GM18867 (cell line): Measurements from ENCODE around the gene AFF1.
A peak's percentile ranks its signal among the peaks of the same experiment; 100 is the strongest.
"Not testable (repeated sequence)": the region's sequence is repeated elsewhere in the genome, so short reads cannot be mapped to it uniquely, and the experiment has no call there.

Experiments used
- ATAC-seq: cut with Tn5 transposase; IDR thresholded peaks from one replicate; pipeline ENCODE4 v1.9.1; 2021; ENCODE audit warnings: mild to moderate bottlenecking, moderate library complexity; ENCODE audit not compliant: unreplicated experiment

AFF1 gene

DNA sequence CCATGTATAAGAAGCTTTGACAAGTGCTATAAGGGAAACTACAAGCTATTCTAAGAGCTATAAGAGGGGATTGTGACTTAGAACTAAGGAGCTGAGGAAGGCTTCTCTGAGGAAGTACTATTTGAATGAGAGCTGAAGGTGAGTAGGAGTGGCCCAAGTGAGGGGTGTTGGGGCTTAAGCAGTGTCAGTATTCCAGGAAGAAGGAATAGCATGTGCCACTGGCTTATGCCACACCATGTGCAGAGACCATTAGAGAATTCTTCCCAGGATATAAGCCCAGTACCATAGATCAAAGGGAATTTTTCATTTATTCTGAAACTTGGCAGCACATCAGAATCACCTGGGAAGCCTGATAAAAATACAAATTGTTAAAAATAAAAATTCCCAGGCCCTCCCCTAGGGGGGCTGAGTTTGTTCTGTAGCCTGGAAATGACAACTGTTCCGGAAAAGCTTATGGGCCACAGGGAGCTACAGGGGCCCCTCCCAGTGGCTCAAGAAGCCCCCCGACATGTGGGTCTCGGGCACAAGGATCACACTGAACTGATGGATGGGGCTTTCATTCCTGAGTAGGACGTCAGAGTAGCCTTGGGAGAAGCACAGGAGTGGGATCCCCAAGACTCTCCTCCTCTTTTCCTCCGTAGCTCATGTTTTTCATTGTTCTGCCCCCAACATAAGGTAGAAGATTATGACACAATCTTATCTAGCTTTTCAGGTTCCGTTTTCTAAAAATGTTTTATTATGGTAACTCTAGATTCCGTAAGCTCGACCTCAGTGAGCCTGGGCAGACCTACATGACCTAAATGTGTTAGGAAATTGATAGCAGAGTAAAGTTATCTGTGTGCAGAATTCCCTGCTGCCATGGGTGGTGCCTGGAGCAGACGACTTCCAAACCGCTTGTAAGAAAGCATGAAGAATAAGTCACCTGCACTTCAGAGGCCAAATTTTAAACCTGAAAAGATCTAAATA lies 119.3 kb downstream of the AFF1 start:
- no peak for ATAC-seq

DNA sequence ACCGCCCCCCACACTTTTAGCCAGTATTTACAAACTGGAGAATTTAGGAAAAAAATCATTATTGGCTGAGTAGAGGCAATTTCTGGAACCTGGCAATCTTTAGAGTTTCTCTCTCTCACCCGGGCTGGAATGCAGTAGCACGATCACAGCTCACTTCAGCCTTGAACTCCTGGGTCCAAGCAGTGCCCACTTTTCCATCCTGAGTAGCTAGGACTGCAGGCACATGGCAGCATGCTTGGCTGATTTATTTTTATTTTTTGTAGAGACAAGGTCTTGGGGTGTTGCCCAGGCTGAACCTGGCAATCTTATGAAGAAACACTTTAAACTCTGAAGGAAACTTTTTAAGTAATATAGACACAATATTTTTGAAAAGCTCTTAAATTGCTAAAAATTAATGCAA lies 120.1 kb downstream of the AFF1 start:
- ATAC-seq, result no peak

DNA sequence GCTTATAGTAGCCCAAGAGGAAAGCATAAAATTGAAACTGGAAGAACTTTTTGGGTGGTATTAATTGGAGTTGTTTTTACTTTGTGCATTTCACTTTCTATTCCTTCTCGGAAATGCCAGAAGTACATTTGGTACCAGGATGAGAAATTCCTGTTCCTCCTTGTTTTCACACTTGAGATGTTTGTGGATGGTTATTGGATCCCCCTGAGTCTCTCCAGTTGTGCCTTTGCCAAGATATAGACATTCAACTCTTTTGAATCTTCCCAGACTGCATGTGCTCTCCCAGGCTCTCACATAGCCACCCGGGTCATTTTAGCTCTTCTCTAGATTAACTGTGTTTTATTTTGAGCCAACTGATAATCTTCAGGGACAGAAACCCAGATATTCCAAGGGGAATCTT lies 120.5 kb downstream of the AFF1 start:
- ATAC-seq, result no peak

DNA sequence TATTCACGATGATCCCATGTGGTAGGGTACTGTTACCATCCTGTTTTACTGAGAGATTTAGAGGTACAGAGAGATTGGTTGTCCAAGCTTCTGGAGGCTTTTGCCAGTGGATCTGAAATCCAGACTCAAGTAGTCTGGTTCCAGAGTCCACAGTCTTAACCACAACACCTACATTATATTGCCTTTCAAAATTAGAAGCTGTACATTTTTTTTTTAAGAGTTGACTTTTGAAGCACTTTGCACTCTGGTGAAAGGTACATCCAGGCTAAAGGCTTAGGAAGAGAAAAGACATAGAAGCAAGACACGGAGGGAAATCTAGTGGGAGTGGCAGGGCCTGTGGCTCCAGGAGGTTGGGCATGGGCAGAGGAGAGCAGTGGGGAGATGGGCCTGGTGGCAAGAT lies 122.1 kb downstream of the AFF1 start:
- ATAC-seq, result no peak

DNA sequence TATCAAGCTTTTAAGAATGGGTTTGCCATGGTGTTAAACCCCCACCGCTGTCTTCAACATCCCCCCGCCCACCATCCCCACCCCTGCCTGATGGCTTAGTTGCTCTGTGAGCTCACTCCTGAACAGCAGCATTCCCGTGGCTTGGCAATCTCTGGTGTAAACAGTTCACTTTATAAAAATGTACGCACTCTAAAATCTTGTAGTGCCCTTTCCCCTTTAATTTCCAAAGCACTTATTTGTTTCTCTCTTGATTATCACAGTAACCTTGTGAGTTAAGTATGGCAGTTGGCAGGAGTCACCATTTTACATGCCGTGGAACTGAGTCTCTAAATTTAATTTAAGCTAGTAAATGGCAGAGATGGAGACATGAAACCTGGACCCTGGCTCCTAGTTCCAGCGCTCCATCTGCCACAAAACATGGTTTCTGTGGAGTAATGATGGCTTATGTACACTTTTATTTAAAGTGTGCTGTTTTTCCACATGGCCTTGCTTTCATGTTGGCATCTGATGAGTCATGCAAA lies 123.1 kb downstream of the AFF1 start:
- ATAC-seq, result no peak

DNA sequence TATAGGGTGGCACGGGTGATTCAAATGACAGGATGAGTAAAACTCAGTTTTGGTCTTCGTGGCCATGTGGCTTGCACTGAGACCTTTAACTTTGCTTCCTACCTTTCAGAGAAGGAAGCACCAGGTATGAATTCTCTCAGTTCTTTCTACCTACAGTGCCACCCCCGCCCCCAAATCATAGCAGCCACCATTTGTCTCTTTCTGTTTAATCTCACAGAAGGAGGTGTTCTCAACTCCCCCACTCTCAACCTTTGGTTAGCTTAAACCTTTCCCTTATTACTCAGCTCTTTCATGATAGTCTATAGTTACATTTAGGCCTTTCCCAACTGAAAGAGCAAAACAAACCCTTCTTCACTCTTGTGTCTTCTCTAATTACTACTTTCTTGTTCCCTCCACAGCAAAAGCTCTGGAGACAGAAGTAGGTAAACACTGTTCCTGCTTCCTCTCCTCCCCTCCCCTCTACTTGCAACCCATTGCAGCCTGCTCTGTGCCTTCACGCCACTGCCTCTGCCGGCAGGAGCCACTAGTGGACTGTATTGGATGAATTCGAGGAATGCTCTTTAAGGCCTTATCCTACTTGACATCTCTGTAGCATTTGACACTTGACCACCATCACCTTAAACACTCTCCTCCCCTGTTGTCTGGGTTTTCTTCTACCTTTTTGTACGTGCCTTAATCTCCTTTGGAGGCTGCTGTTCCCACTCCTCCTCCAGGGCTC lies 123.7 kb downstream of the AFF1 start:
- peak; percentile 37 for ATAC-seq

DNA sequence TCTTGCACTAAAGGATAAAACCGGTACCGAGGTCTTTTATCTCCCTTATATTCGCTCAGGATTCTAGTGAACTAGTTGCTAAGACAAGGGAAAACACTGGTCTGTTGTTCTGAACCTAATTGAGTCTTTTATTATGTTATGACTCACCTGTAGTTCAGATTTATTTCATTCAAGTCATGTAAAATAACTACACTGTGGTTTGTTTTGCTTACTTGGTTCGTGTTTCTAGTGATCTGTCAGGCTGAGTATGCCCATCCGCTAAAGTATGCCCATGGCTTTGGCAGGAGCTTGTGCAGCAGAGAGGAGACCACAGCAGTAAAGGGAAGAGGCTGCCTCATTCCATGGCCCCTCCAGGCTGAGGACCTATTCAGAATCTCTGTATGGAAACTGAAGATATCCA lies 126.1 kb downstream of the AFF1 start:
- no peak for ATAC-seq

DNA sequence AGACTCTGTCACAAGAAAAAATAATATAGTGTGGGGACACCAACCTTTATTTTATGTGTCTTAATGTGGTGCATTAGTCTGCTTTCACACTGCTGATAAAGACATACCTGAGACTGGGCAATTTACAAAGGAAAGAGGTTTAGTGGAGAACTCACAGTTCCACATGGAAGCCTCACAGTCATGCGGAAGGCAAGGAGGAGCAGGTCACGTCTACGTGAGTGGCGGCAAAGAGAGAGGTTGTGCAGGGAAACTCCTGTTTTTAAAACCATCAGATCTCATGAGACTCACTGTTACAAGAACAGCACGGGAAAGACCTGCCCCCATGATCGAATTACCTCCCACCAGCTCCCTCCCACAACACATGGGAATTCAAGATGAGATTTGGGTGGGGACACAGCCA lies 130.2 kb downstream of the AFF1 start:
- no peak for ATAC-seq

DNA sequence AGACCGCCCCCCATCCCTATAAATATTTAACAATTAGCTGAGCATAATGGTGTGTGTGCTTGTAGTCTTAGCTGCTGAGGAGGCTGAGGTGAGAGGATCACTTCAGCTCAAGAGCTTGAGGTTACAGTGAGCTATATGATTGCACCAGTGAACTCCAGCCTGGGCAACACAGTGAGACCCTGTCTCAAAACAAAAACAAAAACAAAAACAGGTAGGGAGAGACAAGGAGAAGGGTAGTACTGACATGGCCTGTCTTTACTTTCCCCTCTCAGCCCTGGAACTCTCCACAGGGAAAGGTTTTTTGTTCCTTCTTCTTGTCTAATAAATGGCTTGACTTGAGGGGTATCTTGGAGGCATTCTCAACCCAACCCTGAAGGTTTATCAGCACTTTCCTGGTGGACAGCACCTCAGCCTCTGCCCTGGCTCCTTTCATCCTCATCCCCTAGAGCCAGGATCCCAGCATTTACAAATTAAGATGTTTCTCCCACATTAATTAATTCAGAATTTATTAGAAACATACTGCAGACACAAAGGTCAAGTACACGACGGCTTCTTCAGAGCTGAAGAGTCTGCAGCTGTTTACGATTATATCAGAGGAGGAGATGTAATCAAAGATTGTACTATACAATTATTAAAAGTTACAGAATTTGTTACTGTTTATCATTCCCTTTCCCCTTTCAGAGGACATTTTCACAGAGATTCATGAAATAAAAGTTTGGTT lies 131.8 kb downstream of the AFF1 start:
- ATAC-seq, result no peak

DNA sequence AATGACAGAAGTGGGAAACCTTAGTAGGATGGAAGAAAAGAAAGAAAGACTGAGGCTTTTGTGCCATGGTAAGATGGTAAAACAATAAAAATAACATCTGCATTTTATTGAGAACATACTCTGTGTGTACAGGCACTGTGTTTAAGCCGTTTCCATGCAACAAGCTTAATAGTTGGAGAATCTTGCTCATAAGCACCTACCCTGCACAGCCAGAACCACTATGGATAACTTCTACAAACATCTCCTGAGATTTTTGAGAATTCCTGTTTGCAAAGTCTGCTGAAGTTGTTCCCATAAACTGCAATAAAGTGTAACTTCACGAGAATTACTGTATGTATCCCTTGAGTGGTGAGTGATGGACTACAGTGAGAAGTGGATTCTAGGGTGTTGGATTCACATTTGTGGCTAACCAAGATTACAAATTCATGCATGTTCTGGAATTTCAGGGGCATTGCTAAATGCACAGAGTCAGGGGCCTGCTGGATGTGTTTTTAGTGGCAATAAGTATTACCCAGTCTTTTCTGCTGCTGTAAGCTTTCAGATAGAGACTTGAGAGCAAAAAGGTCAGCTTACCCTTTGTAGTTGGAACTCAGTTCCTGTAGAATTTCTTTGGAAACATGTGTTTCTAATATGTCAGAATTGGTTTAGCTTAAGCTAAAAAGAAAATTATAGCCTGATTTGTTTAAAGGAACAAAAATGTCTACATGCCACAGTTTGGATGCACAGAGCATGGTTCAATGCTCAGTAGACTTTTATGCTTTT lies 132.5 kb downstream of the AFF1 start:
- no peak for ATAC-seq

DNA sequence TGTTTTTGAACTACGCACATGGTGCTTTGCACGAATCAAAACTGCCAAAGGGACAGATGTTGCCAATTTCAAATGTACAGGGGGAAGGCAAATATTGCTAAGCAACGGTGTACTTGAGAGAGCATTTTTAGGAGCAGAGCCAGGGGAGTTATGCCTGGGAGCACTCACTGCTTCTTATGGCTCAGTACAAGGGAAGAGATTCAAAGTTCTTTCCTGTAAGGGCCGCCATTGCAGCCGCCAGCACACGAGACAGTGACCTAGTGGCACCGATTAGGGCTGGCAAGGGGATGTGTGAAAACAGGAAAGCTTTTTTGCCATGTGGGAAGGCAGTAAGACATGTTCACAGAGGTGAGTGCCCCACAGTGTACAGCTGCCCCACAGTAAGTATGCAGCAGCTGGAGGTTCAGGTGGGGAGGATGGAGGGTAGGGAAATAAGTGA lies 133.8 kb downstream of the AFF1 start:
- no peak for ATAC-seq

DNA sequence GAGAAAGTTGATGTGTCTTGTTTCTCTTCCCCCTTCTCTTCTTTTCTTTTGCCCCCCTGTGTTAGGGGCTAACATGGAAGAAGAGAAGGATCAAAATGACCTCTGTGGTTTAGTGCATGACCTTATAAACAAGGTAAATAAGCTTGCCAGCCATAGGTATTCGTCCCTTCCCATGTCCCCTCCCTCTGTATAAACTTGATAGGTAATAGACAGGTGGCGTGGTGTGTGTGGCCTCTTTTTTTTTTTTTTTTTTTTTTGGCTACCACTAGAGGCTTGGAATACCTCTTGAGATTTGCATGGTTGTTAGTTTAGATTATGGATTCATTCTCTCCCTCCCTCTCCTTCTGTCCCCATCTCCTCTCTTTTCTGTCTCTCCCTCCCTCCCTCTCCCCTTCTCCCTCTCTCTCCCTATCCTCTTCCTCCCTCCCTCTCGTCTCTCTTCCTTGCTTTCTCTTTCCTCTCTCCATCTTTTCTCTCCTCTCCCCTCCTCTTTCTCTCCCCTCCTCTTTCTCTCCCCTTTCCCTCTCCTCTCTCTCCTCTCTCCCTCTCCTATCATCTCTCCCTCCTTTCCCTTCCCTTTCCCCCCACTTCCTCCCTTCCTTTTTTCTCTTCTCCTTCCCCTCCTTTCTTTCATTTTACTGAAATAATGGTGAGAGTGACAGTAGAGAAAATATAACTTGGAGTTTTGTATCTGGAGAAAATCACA lies 134.4 kb downstream of the AFF1 start:
- ATAC-seq, result no peak

DNA sequence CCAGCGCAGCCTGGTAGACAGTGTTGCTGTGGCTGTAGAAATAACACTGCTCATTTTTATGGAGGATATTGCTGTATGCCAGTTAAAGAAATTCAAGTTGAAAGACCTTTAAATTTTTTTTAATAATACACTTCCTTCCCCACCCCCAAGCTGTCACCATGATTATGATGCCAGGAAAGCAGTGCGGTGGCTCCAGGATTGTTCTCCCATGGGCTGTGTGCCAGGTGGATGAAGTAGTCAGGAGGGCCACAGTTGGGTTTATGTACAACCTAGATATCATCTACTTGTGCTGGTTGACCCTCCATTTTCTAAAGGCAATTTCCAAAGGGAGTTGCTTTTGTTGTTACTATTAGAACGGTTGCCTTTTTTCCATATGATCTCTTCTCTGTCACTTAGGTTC lies 136.6 kb downstream of the AFF1 start:
- ATAC-seq, result no peak

DNA sequence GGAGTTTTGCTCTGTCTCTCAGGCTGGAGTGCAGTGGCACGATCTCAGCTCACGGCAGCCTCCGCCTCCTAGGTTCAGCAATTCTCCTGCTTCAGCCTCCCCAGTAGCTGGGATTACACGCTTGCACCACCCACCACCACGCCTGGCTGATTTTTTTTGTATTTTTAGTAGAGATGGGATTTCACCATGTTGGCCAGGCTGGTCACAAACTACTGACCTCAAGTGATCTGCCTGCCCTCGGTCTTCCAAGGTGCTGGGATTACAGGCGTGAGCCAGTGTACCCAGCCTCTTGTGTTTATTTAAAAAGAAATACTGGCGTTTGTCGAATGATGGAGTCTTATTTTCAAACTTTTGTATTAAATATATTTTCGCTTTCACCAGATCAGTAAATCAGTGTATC lies 137.7 kb downstream of the AFF1 start:
- not testable (repeated sequence) for ATAC-seq

DNA sequence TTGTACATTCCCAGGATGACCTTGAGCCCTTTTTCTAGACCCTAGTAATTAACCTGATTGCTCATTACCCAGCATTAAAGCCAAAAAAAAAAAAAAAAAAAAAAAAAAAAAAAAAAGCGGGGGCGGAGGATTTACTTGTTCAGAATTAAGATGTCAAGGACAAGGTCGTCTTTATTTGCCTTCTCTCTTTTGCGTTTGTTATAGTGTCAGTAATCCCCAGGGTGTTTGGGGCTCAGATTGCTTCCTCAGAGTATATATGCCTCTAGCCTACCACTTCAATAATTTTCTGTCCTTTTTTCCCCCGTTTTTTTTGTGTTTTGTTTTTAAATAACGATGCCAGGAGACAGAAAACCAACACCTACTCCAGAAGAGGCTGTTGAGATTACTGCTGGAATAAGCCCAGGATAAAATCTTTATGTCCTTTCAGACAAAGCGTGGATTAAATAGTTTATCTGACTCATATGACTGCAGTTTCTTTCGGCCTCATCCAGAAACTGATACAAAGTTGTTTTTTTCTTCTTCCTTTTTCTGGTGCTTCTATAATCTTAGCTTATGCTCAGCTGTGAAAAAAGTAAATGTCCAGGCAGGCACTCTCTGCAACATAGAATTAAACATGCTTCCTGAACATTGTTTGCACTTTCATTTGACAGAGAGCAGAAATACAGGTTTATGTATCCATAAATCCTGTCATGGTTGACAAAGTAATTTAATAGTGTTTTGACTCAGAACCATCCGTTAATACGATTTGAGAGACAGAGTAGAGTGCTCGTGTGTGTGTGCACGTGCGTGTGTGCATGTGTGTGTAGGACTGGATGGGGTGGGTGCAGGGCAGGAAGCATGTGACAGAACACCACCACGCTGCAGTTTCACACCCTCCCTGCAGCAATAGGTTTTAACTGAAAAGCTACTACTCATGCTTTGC lies 138.6 kb downstream of the AFF1 start:
- ATAC-seq, result peak; percentile 92

DNA sequence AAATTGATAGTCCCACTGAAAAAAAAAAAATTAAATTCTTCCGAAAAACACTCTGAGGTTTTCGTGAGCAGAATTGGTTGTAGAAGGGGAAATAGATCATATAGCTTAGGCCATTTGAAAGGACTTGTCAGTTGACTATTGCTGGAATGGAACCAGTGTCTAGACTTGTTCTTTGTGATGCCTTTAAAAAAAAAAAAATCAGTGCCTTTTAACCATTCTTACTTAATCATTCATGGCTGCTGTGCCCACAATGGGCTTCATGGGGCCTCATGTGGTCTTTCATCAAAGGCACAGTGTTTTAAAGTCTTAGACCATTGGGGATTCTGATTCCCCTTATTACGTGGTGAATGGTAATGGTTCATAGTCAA lies 139.3 kb downstream of the AFF1 start:
- ATAC-seq, result no peak

DNA sequence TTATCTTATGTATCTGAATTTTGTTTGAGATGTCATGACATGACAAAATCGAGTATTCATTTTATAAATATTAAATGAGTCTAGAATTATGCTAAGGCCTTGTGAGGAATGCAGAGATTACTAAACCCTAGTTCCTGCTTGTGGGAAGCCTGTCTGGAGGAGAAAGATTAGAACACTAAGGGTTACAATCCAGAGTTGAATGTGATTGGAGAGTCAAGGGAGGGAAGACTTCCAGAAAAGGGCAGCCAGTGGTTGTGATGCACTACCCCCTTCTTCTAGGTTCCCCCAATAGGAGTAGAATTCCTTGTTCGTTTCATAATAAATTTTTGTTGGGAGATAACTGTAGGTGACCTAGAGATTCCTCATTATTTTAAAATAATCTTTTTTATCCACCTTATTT lies 141.1 kb downstream of the AFF1 start:
- ATAC-seq, result no peak

DNA sequence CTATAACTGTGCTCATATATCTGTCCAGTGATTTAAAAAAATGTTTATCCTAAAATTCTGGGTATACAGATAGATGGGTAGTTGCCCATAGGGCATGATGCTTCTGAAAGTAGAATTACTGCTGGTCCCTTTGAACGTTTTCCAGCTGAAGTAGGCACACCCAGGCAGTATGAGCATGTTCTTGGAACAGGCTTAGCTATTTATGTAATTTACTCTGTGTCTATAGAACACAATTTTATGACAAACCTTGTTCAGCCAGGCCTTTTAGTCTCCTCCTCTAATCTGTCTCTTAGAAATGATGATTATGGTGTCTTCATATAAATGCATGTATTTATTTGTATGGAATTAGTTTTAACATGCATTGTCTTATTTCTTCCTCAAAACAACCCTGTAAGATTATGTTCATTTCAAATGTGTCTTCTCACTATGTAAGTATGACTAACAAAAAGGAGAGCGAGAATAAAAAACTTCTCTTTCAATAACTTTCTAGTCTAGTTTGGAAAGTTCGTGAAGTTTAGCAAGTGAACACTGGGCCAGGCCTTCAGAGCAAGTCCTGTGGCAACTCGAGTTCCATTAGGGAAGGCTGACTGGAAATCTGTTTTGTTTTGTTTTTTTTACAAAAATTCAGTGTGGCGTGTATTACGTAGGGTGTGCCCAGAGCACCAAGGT lies 142.0 kb downstream of the AFF1 start:
- ATAC-seq, result no peak
